ENCODE measurements around the gene ZNF516.
A peak's percentile ranks its signal among the peaks of the same experiment; 100 is the strongest.

The ZNF516 gene

DNA sequence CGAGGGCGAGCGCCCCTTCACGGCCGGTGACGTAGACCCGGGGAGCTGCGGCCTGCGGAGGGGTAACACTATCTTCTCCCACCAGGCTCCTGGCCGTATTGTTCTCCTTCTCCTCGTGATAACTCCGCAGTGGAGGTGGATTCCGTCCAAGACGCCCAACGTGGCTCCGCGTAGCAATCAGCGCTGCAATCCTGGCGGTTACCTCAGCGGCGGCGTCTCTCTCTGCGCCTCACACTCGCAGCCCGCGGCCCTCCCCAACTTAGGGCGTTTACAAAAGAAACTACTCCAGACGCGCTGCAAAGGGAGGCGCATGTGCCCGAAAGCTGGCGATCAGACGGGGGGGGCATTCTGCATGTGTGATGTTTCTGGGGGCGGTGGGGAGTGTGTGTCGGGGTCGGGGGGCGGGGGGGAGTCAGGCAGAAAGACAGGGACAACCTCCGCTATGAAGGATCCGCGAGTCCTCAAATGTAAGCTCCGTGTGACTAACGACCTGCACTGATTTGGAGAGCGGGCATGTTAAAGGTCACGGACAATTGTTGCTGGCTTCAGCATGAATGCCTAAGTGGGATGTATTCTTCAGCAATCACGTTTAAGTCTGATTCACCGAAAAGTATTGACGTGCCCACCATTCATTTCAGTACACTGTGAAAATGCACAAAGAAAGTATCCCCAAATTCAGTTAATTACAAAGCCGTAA, 1.3 kb upstream of the ZNF516 start:
- TF ChIP-seq, protein P1, sequence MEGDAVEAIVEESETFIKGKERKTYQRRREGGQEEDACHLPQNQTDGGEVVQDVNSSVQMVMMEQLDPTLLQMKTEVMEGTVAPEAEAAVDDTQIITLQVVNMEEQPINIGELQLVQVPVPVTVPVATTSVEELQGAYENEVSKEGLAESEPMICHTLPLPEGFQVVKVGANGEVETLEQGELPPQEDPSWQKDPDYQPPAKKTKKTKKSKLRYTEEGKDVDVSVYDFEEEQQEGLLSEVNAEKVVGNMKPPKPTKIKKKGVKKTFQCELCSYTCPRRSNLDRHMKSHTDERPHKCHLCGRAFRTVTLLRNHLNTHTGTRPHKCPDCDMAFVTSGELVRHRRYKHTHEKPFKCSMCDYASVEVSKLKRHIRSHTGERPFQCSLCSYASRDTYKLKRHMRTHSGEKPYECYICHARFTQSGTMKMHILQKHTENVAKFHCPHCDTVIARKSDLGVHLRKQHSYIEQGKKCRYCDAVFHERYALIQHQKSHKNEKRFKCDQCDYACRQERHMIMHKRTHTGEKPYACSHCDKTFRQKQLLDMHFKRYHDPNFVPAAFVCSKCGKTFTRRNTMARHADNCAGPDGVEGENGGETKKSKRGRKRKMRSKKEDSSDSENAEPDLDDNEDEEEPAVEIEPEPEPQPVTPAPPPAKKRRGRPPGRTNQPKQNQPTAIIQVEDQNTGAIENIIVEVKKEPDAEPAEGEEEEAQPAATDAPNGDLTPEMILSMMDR (IDR thresholded peaks at IDR 0.05; ENCODE audit: borderline replicate concordance, control extremely low read depth, extremely low read depth, insufficient read depth, missing control alignments), result no peak
- in situ Hi-C loops (cut with MboI; ENCODE audit: low sequenced_read_pairs, unreplicated experiment), result loop anchor here (25.0 kb wide), 1 partner anchor 616 kb away; no protein-coding TSS in a partner anchor
- DNase-seq (ENCODE audit: low spot score), result no peak

DNA sequence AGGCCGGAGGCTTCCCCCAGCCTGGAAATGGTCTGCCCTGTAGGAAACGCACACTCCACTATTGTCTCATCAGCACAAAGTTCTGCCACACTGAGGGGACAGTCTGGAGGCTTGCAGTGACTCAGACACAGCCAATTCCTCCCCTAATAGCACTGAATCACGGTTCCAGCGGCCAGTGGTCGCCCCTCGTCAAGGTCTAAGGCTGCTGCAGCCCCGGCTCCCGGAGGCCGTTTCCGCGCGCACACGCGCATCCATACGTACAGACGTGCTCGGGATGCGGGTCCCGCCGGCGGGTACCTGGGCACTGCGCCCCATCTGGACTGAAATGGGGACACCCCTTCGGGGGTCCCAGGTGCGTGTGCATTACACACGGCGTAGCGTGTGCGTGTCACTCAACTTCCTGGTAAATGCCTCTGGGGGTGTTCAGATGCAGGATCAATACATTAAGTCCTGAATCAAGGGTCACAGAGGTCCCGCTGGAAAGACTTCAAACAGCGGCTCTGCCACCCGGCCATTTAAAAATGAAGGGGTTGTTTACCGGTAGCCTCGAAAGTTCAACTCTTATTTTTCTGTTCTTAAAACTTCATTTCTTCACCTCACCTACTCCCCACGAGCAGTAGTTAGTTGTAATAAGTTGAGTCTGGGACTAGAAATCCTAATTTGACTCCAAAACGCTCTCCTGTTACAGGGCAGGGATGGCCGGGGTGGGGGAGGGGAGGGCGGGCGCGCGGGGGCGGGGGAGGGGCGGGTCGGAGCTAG, 572 bp upstream of the ZNF516 start:
- TF ChIP-seq, protein P1 (IDR thresholded peaks at IDR 0.05; ENCODE audit: borderline replicate concordance, control extremely low read depth, extremely low read depth, insufficient read depth, missing control alignments), result no peak
- in situ Hi-C loops (cut with MboI; ENCODE audit: low sequenced_read_pairs, unreplicated experiment), result loop anchor here (25.0 kb wide), 1 partner anchor 617 kb away; no protein-coding TSS in a partner anchor
- DNase-seq (ENCODE audit: low spot score), result peak; percentile 51

DNA sequence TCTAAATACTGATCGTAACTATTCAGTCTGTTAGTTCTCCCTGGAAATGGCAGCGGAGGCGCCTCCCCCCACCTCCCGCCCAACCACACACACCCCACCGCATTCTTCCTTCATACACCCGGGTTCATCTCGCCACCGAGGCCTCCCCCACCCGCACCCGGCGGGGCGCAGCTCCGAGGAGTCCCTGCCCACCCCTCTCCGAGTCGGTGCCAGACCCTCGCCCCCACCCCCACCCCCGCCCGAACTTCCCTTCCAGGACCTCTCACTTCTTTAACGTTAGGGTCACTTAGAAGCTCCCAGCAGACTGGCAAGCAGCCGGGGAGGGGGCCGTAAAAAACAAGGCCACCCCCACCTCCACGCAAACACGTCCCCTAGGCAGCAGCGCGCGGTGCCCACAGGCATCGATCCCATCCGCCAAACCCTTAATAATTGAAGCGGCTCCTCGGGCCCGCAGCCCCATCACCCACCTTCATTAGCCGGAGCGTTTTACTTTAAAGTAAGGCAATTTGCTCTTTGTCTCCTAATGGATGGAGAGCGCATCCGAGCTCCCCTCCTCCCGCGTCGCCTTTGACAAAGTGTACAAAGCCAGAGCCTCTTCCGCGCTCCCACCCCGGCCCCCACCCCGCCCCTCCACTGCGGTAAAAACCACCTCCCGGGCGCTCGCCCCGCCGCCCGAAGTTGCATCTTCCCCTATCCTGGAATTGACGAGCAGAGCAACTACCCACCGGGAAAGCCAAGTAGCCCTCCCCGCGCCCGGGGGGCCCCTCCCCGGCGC, 624 bp downstream of the ZNF516 start:
- DNase-seq (ENCODE audit: low spot score), result no peak
- in situ Hi-C loops (cut with MboI; ENCODE audit: low sequenced_read_pairs, unreplicated experiment), result loop anchor here (25.0 kb wide), 1 partner anchor 618 kb away; no protein-coding TSS in a partner anchor

DNA sequence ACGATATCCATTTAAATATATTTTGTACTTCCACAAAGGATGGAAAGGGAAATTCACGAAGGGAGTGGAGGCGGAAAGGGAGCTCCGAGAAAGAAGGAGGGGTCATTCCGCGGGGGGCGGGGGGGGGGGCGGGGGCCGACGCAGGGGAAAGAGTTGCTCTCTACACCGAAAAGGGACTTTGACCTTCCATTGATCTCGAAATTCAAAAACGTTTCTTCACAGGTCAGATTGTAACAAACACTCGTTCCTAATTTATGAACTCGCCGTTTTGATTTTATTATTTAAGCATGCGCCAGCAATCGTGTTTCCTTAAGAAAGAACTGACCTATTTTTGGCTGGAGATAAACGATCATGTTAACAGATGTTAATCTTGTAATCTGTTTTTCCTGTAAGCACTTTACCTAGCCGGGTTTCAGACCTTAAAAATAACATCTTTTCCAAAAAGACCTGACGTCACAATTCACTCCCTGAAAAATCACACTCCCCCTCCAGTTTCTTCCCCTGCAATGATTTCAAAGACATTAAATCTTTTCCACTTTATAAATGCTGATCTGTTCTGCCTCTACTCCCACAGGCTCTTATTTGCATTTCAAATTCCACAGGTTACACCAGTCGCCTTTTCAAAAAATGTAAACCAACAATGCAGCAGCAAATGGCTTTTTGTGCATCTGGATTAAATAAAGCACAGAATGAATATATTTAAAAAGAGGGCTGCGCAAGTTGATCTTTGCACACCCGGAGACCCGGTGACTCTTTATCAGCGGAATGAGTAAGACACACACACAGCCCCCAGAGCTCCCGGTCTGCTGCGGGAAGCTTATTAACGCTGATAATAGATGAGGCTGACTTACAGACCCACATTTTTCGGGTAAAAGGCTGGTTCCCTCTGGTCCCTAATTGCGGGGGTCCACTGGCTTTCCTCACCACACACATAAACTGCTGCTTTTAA, 1.6 kb downstream of the ZNF516 start:
- TF ChIP-seq, protein P1 (IDR thresholded peaks at IDR 0.05; ENCODE audit: borderline replicate concordance, control extremely low read depth, extremely low read depth, insufficient read depth, missing control alignments), result no peak
- peak; percentile 72 for DNase-seq (ENCODE audit: low spot score)
- in situ Hi-C loops (cut with MboI; ENCODE audit: low sequenced_read_pairs, unreplicated experiment), result loop anchor here (25.0 kb wide), 1 partner anchor 619 kb away; no protein-coding TSS in a partner anchor

More for the DNA sequence above, 624 bp downstream of the ZNF516 start:
- TF ChIP-seq, protein P1 (IDR thresholded peaks at IDR 0.05; ENCODE audit: borderline replicate concordance, control extremely low read depth, extremely low read depth, insufficient read depth, missing control alignments), result no peak

DNA sequence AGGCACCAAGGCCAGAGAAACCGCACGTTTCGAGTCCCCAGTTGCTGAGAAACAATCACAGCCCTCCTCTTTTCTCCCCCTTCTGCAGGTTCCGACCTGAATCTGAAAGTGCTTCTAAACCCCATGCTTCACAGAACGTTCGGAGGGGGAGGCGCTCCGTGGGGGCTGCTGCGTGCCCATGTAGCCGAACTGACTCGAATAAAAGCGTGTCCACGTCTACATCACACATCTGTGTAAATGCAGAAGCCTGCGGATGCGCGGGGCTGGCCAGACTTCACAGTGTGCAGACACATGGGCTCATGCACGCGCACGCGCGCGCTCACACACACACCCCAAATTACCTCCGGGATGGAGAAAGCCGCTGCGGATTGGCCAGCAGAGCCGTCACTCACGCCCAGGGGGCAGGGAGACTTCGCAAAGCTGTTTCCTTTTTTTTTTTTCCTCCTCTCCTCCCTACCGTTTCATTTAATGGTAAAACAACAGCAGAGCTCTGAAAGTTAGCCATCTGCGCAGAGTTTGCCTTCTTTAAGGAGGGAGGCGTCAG, 2.3 kb downstream of the ZNF516 start:
- TF ChIP-seq, protein P1 (IDR thresholded peaks at IDR 0.05; ENCODE audit: borderline replicate concordance, control extremely low read depth, extremely low read depth, insufficient read depth, missing control alignments), result no peak
- peak; percentile 94 for DNase-seq (ENCODE audit: low spot score)
- in situ Hi-C loops (cut with MboI; ENCODE audit: low sequenced_read_pairs, unreplicated experiment), result loop anchor here (25.0 kb wide), 1 partner anchor 620 kb away; no protein-coding TSS in a partner anchor
